Stimulated activated CD8-positive, alpha-beta memory T cell treated with anti-CD3 and anti-CD28 coated beads, Interleukin-12 subunit alpha, Interleukin-12 subunit beta, amount 100 ng/mL, for 24 hours (primary cell): Measurements from ENCODE around the gene CHP1.
"Not testable (repeated sequence)": the region's sequence is repeated elsewhere in the genome, so short reads cannot be mapped to it uniquely, and the experiment has no call there.

Experiments used
- DNase-seq: peaks from one replicate; pipeline ENCODE4 v3.0.0-alpha.2; 2020; ENCODE audit errors: extremely low read depth

CHP1 gene

DNA sequence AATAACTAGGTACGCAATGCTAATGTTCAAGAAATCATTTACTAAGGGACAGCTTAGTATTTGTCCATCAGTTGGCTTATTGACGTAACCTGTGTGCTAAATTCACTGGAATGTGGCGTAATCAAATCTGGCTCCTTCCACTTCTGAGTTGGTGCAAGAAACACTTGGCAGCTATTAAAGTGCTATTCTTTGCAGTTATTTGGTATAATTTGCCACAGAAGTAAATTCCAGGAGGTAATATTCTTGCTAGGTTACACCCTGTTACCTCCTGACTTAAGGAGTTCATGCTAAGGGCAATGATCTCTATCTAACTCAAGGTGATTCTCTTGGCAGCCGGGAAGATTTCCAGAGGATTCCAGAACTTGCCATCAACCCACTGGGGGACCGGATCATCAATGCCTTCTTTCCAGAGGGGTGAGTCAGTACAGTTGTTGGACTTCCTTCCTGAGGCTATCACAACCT is 25.5 kb downstream of the CHP1 start:
- no peak for DNase-seq

DNA sequence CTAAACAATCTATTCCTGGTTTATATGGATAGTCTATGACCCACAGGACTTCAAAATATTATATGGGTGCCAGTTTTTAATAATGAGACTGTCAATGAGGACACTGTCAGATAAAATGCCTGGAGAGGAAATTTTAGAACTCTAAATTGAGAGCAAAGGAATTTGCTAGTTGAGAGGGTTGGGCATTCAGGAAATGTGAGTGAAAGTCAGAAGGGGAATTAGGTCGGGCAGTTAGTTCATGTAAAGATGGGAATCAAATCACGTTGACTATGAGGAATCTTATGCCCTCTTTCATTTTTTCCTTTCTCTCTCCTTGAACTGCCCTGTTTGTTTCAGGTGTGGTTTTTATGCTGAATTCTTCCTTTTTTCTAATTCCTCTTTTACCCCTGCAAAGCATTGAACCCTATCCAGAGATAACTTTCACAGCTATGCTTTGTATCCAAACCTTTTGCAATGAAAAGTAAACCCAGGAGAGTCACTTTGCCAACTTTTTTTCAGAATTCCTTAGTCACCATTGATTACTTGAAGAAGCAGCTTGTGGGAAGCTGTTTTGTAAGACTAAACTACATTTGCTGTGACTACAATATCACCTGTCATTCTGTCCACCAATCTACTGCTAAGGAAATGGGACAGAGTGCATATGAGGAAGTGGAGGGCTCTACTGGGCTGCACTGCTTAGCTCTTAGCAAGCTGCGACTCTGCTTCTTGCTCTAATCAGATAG is 27.8 kb downstream of the CHP1 start:
- DNase-seq, result no peak

DNA sequence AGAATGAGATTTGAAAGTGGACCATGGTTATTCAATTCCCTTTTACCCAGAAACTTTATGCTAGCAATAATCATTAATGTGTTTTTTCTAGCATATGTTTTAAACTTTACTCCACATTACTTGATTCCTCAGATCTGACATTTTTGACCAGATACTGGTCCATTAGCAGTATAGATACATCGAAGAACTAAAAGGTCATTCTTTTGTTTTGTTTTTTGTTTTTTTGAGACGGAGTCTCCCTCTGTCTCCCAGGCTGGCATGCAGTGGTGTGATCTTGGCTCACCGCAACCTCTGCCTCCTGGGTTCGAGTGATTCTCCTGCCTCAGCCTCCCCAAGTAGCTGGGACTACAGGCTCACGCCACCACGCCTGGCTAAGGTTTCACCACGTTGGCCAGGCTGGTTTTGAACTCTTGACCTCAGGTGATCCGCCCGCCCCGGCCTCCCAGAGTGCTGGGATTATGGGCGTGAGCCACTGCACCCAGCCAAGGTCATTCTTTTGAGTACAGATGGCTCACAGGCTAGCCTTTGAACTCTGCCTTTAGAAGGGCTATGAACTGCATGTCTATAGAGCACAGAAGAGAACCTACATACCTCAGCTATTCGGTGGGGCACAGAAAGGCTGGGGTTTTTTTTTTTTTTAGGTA is 28.6 kb downstream of the CHP1 start:
- DNase-seq, result no peak

DNA sequence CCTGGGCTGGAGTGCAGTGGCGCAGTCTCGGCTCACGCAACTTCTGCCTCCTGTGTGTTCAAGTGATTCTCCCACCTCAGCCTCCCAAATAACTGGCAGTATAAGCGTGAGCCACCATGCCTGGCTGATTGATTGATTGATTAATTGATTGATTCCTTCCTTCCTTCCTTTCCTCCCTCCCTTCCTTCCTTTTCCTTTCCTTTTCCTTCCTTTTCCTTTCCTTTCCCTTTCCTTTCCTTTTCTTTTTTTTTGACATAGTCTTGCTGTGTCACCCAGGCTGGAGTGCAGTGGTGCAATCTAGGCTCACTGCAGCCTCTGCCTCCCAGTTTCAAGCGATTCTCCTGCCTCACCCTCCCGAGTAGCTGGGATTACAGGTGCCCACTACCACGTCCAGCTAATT is 29.9 kb downstream of the CHP1 start:
- not testable (repeated sequence) for DNase-seq

DNA sequence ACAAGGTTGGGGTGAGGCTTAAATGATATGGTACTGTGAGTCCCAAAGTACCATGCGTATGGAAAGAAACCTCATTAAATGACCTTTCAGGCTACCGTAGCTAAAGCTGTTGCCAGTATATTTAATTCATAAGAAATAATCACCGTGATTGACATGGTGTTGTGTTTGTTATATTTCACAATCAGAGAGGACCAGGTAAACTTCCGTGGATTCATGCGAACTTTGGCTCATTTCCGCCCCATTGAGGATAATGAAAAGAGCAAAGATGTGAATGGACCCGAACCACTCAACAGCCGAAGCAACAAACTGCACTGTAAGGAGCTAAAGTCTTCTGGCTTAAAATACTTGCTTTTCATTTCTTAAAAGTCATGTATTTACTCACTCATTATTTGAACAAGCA is 31.5 kb downstream of the CHP1 start:
- no peak for DNase-seq

DNA sequence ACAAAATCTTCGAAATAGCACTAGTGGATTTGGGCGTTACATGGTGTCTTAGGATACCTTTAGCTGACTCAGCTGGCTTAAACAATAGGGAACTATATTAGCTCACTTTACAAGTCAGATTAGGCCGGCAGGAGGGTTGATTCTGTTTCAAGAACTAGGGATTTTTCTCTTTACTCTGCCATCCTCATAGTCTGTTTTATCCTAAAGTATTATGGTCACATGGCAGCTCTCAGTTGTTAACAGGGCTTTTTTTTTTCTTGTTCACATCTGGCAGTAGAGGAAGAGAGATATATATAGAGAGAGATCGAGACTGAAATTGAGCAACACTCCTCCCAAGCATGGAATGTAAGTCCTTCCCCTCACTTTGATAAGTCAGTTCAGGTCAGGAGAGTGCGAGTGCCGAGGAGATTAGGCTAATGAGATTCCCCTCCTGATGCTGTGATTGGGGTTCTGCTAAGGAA is 32.9 kb downstream of the CHP1 start:
- no peak for DNase-seq

DNA sequence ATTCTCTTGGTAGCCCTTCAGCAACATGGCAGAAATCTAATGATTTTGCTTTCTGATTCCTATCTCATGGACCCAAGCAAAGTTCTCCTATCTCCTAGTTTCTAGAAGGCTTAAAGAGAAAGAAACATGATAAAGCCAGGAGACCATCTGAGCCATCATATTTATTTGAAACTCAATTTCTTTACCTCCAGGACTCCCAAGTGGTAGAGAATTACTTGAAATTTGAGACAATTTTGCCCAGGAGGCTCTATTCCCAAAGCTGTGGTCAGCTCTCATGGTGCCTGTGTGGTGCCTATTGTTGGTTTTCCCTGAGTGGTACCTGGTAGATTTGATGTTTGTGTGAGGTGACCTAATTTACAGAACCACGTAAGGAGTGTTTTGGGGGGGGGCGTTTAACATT is 38.8 kb downstream of the CHP1 start:
- DNase-seq, result no peak

DNA sequence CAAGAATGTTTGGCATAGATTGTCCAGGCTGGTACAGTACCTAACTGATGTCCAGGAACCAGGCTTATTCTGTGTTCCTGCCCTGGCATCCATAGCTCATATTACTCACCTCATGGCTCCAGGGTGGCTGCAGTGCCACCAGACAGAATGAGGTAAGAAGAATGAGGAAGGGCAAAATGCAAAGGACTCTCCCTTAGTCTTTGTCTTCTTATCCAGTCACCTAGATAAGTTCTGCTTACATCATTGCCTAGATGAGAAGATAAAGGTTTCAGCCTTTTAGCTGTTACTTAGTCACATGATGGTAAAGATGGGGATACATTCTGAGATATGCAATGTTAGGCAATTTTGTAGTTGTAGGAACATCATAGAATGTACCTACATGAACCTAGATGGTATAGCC is 45.8 kb downstream of the CHP1 start:
- DNase-seq, result no peak

DNA sequence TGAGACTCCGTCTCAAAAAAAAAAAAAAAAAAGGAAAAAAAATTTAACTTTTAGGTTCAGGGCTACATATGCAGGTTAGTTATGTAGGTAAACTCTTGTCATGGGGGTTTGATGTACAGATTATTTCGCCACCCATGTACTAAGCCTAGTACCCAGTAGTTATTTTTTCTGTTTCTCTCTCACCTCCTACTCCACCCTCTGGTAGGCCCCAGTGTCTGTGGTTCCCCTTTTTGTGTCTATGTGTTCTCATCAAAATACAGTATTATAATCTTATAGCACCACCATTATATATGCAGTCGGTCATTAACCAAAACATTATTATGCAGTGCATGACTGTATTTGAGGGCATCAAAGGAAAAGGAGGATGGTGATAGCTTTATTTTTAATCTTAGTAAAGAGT is 47.3 kb downstream of the CHP1 start:
- DNase-seq, result no peak

DNA sequence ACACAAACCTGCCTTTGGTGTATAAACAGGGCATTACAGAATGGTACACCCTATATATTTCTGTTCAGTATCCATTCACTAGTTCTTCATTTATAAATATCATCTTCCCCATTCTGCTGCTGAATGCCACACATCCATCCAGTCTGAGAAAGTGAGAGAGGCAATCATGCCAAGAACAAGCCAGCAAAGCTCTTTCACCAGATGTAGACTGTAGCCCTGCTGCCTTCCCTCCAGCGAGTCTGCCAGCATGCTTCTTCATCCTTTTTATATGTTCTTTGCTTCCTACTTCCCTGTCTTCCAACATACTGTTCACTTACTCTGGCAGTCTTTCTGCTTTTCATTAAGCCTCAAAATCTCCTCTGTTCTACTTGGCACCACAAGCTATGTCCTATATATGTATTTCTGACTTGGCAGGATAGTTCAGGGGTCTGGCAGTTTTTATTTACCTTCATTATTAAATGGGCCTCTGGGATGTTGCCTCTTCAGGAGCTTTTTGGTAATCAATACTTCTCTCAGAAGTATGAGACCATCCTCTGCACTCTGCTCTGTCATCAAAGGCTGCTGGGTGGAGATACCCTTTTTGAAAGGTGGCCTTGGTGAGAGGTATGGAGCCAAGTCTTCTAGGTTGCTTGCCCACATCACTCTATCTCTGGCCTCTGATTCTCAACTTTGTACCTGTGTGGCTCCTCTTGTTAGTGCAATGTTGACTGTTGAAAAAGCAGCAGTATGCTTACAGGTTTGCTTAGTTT is 48.6 kb downstream of the CHP1 start:
- no peak for DNase-seq

DNA sequence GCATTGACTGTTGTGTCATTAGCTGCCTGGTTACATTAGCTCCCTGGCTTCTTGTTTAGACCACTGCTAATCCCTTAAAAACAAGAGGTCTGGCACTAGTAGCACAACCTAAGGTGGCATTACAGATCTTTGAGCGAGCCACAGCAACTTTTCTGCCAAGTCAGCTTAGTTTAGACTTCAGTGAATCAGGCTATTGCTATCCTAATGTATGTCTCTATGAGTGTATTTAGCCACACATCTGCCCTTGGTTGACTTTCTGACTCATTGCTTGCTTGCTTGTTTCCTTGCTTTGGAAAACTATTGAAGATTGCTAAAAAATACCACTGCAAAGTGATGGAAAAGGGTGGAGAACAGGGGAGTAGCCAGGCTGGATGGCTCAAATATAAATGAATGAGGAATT is 50.2 kb downstream of the CHP1 start:
- no peak for DNase-seq

DNA sequence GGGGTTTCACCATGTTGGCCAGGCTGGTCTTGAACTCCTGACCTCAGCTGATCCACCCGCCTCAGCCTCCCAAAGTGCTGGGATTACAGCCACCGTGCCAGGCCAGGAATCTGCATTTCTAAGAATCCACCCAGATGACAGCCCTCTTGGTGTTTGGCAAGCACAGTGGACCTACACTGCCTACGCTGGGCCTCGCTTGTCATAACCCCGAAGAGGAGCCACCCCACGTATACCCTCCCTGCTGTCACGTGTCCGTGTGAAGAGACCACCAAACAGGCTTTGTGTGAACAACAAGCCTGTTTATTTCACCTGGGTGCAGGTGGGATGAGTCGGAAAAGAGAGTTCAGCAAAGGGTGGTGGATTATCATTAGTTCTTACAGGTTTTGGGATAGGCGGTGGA is 51.4 kb downstream of the CHP1 start:
- not testable (repeated sequence) for DNase-seq

DNA sequence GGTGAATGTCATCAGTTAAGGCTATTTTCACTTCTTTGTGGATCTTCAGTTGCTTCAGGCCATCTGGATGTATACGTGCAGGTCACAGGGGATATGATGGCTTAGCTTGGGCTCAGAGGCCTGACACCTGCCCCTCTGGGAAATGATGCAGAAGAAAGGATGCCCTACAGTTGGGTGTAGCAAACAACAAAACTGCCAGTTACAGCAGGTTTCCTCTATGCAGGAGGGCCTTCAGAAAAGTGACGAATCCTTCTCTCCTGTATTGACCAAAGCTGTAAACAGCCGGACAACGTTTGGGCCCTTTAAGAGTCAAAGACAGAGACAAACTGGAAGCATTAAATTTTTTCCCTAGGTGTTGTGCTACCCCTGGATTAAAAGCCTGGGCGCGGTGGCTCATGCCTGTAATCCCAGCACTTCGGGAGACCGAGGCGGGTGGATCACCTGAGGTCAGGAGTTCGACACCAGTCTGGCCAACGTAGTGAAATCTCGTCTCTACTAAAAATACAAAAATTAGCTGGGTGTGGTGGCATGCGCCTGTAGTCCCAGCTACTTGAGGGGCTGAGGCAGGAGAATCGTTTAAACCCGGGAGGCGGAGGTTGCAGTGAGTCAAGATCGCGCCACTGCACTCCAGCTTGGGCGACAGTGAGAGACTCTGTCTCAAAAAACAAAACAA is 52.0 kb downstream of the CHP1 start:
- not testable (repeated sequence) for DNase-seq

DNA sequence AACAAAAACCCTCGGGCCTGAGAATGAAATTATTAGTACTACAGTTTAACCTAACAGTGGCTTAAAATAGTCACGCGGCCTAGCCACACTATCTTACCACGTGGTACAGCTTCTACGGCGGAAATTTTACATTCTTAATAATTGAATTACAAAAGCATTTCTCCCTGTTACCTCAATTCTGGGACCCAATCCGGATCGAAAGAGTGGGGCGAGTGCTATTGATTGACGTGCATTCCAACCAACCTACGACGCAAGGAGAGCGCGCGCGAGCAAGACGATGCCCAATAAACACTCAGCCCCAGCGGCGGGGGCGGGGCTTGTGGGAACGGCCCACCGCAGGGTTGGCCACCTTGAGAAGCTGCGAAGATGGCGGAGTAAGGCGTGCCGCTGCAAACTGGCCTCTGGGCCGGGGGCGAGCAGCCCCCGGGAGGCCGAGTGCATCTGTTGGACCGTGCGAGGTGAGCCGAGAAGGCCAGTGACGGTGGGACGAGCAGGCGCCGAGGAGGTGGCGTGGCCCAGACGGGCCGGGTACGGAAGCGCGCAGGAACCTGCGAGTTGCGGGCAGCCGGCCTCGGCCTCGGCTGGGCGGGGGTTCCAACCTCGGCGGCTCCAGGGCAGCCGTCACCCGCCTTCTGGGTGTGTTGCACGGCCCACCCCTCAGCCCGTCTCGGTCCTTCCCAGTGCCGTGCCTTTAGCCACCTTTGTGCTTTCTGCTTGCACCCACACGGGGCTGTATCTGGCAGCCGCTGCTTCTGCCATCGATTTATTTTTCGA is 52.8 kb downstream of the CHP1 start:
- peak; percentile 96 for DNase-seq

DNA sequence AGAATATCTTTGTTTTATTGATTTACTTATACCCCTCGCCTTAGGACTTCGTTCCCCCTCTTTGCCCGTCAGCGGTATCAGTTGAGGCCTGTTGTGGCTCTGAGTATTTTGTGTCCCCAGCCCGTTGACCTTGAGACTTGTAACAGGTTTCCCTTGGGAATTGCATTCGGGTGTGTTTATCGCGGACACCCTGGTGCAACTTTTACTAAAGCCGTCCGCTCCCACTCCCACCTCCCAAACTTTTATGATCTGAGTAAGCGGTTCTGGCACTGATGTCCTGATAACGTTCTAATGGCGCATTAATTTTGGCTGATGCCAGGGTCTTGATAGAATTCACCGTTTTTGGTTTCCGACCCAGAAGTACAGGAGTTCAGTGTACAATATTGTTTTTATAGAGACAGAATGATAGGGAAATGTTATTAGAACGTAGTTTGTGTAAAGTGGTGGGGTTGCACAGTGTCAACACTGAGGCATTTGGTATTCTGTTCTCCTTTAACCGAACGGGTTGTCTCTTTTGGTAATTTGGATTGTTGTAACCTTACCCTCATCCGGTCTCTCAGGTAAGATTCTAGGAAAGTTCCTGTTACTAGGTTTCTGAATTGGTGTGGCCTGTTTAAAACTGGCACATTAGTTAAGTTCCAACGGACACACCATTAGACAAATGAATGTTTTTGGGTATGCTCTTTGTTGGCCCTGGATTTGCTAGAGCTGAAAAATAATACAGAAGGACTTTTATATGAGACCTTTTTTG is 53.5 kb downstream of the CHP1 start:
- DNase-seq, result no peak

DNA sequence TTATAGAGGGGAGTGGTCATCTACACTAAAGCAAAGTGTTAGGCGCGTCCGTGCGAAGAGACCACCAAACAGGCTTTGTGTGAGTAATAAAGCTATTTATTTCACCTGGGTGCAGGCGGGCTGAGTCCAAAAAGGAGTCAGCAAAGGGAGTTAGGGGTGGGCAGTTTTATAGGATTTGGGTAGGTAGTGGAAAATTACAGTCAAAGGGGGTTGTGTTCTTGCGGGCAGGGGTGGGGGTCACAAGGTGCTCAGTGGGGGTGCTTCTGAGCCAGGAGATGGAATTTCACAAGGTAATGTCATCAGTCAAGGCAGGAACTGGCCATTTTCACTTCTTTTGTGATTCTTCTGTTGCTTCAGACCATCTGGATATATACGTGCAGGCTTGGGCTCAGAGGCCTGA is 54.2 kb downstream of the CHP1 start:
- no peak for DNase-seq

DNA sequence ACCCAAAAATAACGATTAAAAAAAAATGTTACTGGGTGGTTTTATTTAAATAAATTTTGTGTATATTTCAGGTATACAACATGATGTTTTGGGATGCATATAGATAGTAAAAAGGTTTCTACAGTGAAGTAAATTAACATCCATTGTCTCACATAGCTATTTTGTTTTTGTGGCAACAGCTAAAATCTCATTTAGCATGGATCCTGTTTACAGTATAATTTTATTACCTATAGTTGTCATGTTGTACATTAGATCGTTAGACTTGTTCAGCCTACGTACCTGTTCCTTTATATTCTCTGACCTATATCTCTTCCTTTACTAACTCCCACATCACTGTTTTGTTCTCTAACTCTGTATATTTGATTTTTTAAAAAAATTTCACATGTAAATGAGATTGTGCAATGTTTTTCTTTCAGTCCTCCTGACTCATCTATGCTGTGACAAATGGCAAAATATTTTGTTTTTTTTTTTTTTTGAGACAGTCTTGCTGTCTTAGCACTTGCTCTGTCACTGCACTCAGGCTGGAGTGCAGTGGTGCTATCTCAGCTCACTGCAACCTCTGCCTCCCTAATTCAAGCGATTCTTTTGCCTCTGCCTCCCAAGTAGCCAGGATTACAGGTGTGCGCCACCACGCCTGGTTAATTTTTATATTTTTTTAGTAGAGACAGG is 55.7 kb downstream of the CHP1 start:
- DNase-seq, result no peak

DNA sequence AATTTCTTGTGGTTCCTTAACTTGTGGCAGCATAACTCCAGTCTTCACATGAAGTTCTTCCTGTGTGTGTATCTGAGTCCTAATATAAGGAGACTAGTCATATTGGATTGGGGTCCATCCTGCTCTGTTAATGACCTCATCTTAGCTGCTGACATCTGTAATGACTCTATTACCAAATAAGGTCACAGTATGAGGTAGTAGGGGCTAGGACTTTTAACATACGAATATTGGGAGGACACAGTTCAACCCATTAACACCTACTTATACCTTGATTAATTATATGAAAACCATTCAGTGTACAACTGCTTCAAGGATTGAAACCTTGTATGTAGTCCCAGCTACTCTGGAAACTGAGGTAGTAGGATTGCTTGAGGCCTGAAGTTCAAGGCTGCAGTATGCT is 57.4 kb downstream of the CHP1 start:
- DNase-seq, result no peak

DNA sequence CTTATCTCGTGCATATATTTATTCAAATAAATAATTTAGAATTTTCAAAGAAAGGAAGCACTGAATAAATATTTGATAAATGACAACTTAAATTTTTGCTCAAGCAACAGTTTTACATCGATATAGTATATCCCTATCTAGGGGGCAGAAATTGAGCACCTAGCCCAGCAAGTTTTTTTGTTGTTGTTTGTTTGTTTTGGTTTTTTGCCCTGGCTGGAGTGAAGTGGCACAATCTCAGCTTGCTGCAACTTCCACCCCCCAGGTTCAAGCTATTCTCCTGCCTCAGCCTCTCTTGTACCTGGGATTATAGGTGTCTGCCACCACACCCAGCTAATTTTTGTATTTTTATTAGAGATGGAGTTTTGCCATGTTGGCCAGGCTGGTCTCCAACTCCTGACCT is 58.9 kb downstream of the CHP1 start:
- DNase-seq, result no peak

DNA sequence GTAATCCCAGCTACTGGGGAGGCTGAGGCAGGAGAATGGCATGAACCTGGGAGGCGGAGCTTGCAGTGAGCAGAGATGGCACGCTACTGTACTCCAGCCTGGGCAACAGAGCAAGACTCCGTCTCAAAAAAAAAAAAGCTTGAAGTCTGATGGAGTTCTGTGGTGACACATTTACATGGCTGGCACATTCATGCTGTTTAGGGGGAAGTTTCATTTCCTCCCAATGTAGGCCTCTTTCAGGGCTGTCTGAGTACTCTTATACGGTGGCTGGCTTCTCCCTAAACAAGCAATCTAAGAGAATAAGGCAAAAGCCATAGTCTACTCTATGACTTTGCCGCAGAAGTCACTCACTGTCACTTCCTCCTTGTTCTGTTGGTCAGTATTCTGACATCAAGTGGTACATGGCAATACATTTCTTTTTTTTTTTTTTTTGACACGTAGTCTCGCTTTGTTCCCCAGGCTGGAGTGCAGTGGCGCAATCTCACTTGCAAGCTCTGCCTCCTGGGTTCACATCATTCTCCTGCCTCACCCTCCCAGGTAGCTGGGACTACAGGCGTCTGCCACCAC is 60.1 kb downstream of the CHP1 start:
- DNase-seq, result no peak
